ENCODE results near the gene NRXN3.

GRCh38 chr14:79274641-79275291, 1104.6 kb downstream of the NRXN3 start:
- TF ChIP-seq POLR2A (IDR thresholded peaks at IDR 0.05) = no peak
- TF ChIP-seq, protein P1, sequence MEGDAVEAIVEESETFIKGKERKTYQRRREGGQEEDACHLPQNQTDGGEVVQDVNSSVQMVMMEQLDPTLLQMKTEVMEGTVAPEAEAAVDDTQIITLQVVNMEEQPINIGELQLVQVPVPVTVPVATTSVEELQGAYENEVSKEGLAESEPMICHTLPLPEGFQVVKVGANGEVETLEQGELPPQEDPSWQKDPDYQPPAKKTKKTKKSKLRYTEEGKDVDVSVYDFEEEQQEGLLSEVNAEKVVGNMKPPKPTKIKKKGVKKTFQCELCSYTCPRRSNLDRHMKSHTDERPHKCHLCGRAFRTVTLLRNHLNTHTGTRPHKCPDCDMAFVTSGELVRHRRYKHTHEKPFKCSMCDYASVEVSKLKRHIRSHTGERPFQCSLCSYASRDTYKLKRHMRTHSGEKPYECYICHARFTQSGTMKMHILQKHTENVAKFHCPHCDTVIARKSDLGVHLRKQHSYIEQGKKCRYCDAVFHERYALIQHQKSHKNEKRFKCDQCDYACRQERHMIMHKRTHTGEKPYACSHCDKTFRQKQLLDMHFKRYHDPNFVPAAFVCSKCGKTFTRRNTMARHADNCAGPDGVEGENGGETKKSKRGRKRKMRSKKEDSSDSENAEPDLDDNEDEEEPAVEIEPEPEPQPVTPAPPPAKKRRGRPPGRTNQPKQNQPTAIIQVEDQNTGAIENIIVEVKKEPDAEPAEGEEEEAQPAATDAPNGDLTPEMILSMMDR (IDR thresholded peaks at IDR 0.05) = no peak

All from body of pancreas (tissue), 4 donors.